Measurements from ENCODE around the gene CDT1.

The CDT1 gene

DNA sequence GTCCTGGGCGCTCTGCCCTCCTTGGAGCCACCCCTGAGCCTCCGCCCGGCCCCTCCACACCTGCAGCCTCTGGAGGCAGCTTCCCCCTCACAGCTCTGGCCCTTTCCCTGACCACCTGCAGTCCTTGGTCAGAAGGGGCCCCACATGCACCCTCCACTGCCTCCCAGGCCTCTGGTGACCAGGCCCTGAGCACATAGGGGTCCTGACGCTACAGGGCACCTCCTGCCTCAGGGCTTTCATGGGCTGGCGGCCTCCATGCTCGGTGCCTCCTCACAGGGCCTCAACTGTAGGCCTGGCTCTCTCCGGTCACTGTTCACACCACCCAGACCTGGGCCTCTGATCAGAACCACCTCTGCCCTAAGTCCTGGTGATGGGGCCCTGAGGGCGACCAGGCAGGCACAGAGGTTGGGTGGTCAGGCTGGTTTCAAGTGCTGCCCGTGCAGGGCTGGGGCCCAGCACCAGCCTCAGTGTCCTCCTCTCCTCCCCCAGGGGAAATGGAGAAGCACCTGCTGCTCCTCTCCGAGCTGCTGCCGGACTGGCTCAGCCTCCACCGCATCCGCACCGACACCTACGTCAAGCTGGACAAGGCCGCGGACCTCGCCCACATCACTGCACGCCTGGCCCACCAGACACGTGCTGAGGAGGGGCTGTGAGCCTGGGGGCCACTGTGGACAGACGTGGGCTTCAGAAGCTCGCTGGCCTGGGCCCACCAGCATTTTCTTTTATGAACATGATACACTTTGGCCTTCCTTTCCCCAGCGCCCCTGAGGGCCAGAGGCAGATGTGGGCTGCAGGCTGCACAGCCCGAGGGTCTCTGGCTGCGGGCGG is 4.3 kb downstream of the CDT1 start:
- H3K4me1 ChIP-seq (ENCODE audit: insufficient read depth, insufficient read length) = peaks cover 41% of the 10 kb centered on the region
- no peak overlapping the region for H3K4me3 ChIP-seq (ENCODE audit: insufficient read length, low read depth)
- H3K27me3 ChIP-seq (ENCODE audit: insufficient read depth, insufficient read length) = no peaks in the 10 kb centered on the region
- H3K36me3 ChIP-seq (ENCODE audit: insufficient read depth, insufficient read length, low read length) = peaks cover 71% of the 10 kb centered on the region
- no peak for DNase-seq (ENCODE audit: low read depth, low spot score)
- no peak for TF ChIP-seq ZNF274 (IDR thresholded peaks at IDR 0.05; ENCODE audit: low read depth, low read length)
- TF ChIP-seq YY1 (IDR thresholded peaks at IDR 0.05; ENCODE audit: insufficient read depth, insufficient read length) = no peak
- no peak for TF ChIP-seq SUZ12 (IDR thresholded peaks at IDR 0.05; ENCODE audit: extremely low read depth, insufficient read depth, insufficient read length)
- no peaks in the 10 kb centered on the region for H3K9me3 ChIP-seq (ENCODE audit: insufficient read depth, low read length)
- H3K9ac ChIP-seq (ENCODE audit: insufficient read length, low read depth) = peak overlapping the region; percentile 32

DNA sequence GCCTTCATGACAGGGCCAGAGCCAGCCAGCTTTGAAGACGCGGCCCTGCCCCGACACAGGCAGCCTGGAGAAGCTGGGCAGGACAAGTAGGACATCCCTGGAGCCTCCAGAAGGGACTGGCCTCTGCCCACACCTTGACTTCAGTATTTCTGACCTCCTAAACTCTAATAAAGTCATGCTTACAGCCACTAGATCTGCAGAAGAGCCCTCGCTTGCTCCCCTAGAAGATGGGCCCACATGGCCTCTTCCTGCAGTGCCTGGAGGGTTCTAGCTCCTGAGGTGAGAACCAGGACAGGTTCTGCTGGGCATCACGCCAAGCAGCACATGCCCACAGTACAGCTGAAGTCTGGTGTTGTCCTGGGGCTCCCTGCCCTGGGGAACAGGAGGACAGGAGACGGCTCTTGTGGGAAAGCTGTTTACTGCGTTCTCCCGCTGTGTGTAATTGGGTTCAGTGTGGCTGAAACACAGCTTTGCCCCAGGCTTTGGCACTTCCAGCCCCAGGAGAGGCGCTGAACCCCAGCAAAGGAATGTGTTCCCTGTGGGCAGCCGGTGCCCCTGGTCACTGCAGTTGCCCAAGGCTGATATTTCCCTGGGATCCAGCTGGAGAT is 5.6 kb downstream of the CDT1 start:
- Histone ChIP-seq H3K36me3 (ENCODE audit: insufficient read depth, insufficient read length, low read length) (peaks cover 71% of the 10 kb centered on the region), H3K4me3 (ENCODE audit: insufficient read length, low read depth) (no peak overlapping the region), H3K9me3 (ENCODE audit: insufficient read depth, low read length) (no peaks in the 10 kb centered on the region), H3K9ac (ENCODE audit: insufficient read length, low read depth) (peak overlapping the region; percentile 99), H3K4me1 (ENCODE audit: insufficient read depth, insufficient read length) (peaks cover 44% of the 10 kb centered on the region), H3K27me3 (ENCODE audit: insufficient read depth, insufficient read length) (no peaks in the 10 kb centered on the region)
- DNase-seq (ENCODE audit: low read depth, low spot score) = no peak
- TF ChIP-seq SUZ12 (IDR thresholded peaks at IDR 0.05; ENCODE audit: extremely low read depth, insufficient read depth, insufficient read length) = no peak
- TF ChIP-seq ZNF274 (IDR thresholded peaks at IDR 0.05; ENCODE audit: low read depth, low read length) = no peak
- TF ChIP-seq YY1 (IDR thresholded peaks at IDR 0.05; ENCODE audit: insufficient read depth, insufficient read length) = no peak

GRCh38 chr16:88809676-88810165 is 6.1 kb downstream of the CDT1 start:
- Histone ChIP-seq H3K4me1 (ENCODE audit: insufficient read depth, insufficient read length) (peaks cover 42% of the 10 kb centered on the region), H3K27me3 (ENCODE audit: insufficient read depth, insufficient read length) (no peaks in the 10 kb centered on the region), H3K9me3 (ENCODE audit: insufficient read depth, low read length) (no peaks in the 10 kb centered on the region), H3K9ac (ENCODE audit: insufficient read length, low read depth) (peak overlapping the region; percentile 99), H3K4me3 (ENCODE audit: insufficient read length, low read depth) (no peak overlapping the region), H3K36me3 (ENCODE audit: insufficient read depth, insufficient read length, low read length) (peaks cover 65% of the 10 kb centered on the region)
- DNase-seq (ENCODE audit: low read depth, low spot score) = no peak
- TF ChIP-seq ZNF274 (IDR thresholded peaks at IDR 0.05; ENCODE audit: low read depth, low read length) (no peak), SUZ12 (IDR thresholded peaks at IDR 0.05; ENCODE audit: extremely low read depth, insufficient read depth, insufficient read length) (no peak), YY1 (IDR thresholded peaks at IDR 0.05; ENCODE audit: insufficient read depth, insufficient read length) (no peak)

GRCh38 chr16:88810166-88810911 is 6.8 kb downstream of the CDT1 start:
- peaks cover 36% of the 10 kb centered on the region for H3K4me1 ChIP-seq (ENCODE audit: insufficient read depth, insufficient read length)

GRCh38 chr16:88810912-88811768 is 7.6 kb downstream of the CDT1 start:
- no peak for DNase-seq (ENCODE audit: low read depth, low spot score)
- Histone ChIP-seq H3K4me3 (ENCODE audit: insufficient read length, low read depth) (peak overlapping the region; percentile 89), H3K36me3 (ENCODE audit: insufficient read depth, insufficient read length, low read length) (peaks cover 55% of the 10 kb centered on the region), H3K4me1 (ENCODE audit: insufficient read depth, insufficient read length) (peaks cover 37% of the 10 kb centered on the region), H3K9ac (ENCODE audit: insufficient read length, low read depth) (peak overlapping the region; percentile 99), H3K27me3 (ENCODE audit: insufficient read depth, insufficient read length) (no peaks in the 10 kb centered on the region), H3K9me3 (ENCODE audit: insufficient read depth, low read length) (no peaks in the 10 kb centered on the region)
- TF ChIP-seq SUZ12 (IDR thresholded peaks at IDR 0.05; ENCODE audit: extremely low read depth, insufficient read depth, insufficient read length) = no peak
- TF ChIP-seq YY1 (IDR thresholded peaks at IDR 0.05; ENCODE audit: insufficient read depth, insufficient read length) = no peak
- TF ChIP-seq ZNF274 (IDR thresholded peaks at IDR 0.05; ENCODE audit: low read depth, low read length) = no peak

More at GRCh38 chr16:88810166-88810911, 6.8 kb downstream of the CDT1 start:
- TF ChIP-seq SUZ12 (IDR thresholded peaks at IDR 0.05; ENCODE audit: extremely low read depth, insufficient read depth, insufficient read length) (no peak), ZNF274 (IDR thresholded peaks at IDR 0.05; ENCODE audit: low read depth, low read length) (no peak), YY1 (IDR thresholded peaks at IDR 0.05; ENCODE audit: insufficient read depth, insufficient read length) (no peak)
- Histone ChIP-seq H3K9me3 (ENCODE audit: insufficient read depth, low read length) (no peaks in the 10 kb centered on the region), H3K27me3 (ENCODE audit: insufficient read depth, insufficient read length) (no peaks in the 10 kb centered on the region), H3K4me3 (ENCODE audit: insufficient read length, low read depth) (peak overlapping the region; percentile 89), H3K9ac (ENCODE audit: insufficient read length, low read depth) (peak overlapping the region; percentile 99), H3K36me3 (ENCODE audit: insufficient read depth, insufficient read length, low read length) (peaks cover 60% of the 10 kb centered on the region)
- DNase-seq (ENCODE audit: low read depth, low spot score) = no peak

DNA sequence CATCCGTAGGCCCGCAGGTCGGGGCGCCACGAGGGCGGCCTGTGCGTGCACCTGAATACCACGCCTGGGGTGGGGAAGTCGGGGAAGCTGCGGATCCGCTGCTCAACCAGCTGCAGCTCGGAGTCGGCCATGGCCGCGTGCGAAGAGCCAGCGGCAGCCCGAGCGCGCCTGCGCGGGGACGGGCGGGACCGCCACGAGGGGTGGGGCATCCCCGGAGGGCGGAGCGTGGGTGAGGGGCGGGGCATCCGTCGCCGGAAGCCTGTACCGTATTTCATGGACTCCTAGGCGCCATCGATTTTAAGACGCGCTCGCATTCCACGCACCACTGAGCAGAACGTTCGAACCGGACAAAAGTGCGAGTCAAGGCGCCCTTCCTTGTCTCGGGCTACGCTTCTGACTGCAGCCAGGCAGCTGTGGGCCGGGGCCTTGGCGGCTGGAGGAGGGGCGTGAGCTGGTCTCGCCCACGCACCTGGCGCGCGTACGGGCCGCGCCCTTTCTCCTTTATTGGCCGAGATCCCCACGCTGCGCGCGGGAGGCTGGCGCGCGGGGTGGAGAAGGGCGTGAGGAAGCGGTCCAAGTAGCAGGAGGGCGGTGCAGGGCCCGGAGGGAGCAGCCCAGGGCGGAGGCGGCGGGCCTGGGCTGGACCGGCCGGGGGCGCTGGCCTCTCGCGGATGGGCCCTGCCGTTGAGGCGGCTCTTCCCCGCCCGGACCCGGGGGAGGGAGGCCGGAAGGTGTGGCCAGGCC is 8.4 kb downstream of the CDT1 start, which contains the start of gene APRT:
TSS of gene APRT (minus strand) at position 160 of the 744 bp plus-strand sequence. CDS start at position 131, 29 bp downstream.
- TF ChIP-seq YY1 (IDR thresholded peaks at IDR 0.05; ENCODE audit: insufficient read depth, insufficient read length) = peak; percentile 42
- TF ChIP-seq SUZ12 (IDR thresholded peaks at IDR 0.05; ENCODE audit: extremely low read depth, insufficient read depth, insufficient read length) = no peak
- DNase-seq (ENCODE audit: low read depth, low spot score) = peak; percentile 81
- Histone ChIP-seq H3K9ac (ENCODE audit: insufficient read length, low read depth) (peak within 1 kb of the TSS; percentile 99), H3K27me3 (ENCODE audit: insufficient read depth, insufficient read length) (no peaks in the 10 kb centered on the region), H3K9me3 (ENCODE audit: insufficient read depth, low read length) (no peaks in the 10 kb centered on the region), H3K4me1 (ENCODE audit: insufficient read depth, insufficient read length) (peaks cover 31% of the 10 kb centered on the region), H3K4me3 (ENCODE audit: insufficient read length, low read depth) (peak within 1 kb of the TSS; percentile 89), H3K36me3 (ENCODE audit: insufficient read depth, insufficient read length, low read length) (peaks cover 49% of the 10 kb centered on the region)

Measured in NT2/D1 (cell line).